Prostate gland (tissue), 2 donors: ENCODE measurements around the gene EHBP1L1. TPM values are rescaled to one million over a fixed set of nuclear protein-coding genes. Genes with fewer than 3 reads are reported as not detected.

Experiments
- DNase-seq: peaks from one replicate; pipeline ENCODE4 v3.0.0-alpha.2; 2019; ENCODE audit warnings: low spot score
- H3K27ac ChIP-seq, 2 donors: fragments of 200-600 bp; sonication (generic); 2 replicates each; pipeline ENCODE4 v1.5.1; 2017 to 2019
- H3K27me3 ChIP-seq: fragments of 200-600 bp; sonication (generic); replicated peaks from 2 replicates; pipeline ENCODE4 v1.5.1; 2019; ENCODE audit not compliant: insufficient read depth
- H3K36me3 ChIP-seq, 2 donors: fragments of 200-600 bp; sonication (generic); 1 replicate in 1 of 2; 2 replicates in 1 of 2; pipeline versions ENCODE4 v1.5.1 to v1.8.1; 2017 to 2019
- H3K4me1 ChIP-seq: fragments of 200-600 bp; sonication (generic); replicated peaks from 2 replicates; pipeline ENCODE4 v1.5.1; 2019
- H3K4me3 ChIP-seq, 2 donors: fragments of 200-600 bp; sonication (generic); 2 replicates each; pipeline ENCODE4 v1.5.1; 2017 to 2019
- H3K9me3 ChIP-seq: fragments of 200-600 bp; sonication (generic); 2 replicates; pipeline ENCODE4 v1.5.1; 2017
- POLR2A ChIP-seq: fragments of 450-650 bp; IDR thresholded peaks from one replicate; pipeline ENCODE4 v1.6.1; 2016; ENCODE audit warnings: antibody characterized with exemption, mild to moderate bottlenecking
- POLR2AphosphoS5 ChIP-seq: sonication (generic); formaldehyde crosslinking; IDR thresholded peaks from one replicate; pipeline ENCODE4 v1.6.1; 2017; ENCODE audit warnings: antibody characterized with exemption
- WGBS: methylation state at CpG from one replicate; pipeline ENCODE4 v1.1.5; 2018; 5-methylcytosine and 5-hydroxymethylcytosine counted together
- intact Hi-C: fragments of 100-400 bp; cut with DNase I; formaldehyde crosslinking; loops from one replicate; pipeline ENCODE4 v1.14.2; 2022
- total RNA-seq, 2 donors: library from RNA; depleted of rRNA; stranded (reverse); fragments of >200 nt; gene quantifications; one replicate each; pipeline ENCODE4 v1.1.0, GENCODE V29; 2016
- TF ChIP-seq, protein P1 (sequence below), 4 experiments: fragments of 200-600 bp in 2 of 4; fragments of 450-650 bp in 2 of 4; sonication (generic) in 2 of 4; IDR thresholded peaks; 1 replicate in 3 of 4; 2 replicates in 1 of 4; pipeline ENCODE4 v1.5.1; 2016 to 2019; ENCODE audit warnings: antibody characterized with exemption in 4 of 4, mild to moderate bottlenecking in 2 of 4, moderate library complexity in 2 of 4

Gene EHBP1L1
- total RNA-seq, 2 donors from 2014 or later, result 68.2 to 98.7 TPM

DNA sequence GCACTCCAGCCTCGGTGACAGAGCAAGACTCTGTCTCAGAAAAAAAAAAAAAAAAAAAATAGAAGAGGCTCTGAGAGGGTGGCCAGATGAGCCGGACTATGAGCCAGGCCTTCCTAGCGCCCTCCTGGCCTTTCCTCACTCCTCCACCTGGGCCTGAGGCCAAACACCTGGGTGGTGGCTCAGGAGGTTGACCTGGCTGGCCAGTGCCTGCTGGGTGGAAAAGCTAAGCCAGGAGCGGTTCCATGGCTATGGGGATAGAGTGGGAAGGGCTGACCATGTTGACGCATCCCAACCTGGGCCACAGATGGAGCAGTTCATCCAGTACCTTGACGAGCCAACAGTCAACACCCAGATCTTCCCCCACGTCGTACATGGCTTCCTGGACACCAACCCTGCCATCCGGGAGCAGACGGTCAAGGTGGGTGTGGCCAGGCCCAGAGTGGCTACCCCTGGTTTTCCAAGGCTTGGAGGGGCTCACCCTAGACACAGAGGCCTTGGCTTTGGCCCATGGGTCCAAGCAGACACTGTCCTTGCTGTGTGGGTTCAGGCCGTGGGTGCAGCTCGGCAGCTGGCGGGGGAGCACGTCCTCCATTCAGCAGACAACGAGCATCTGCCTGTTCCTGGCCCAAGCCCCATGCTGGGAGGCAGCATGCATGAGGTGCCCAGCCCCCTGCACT lies 43.3 kb upstream of the EHBP1L1 start:
- TF ChIP-seq POLR2AphosphoS5 (no peak), POLR2A (no peak)
- TF ChIP-seq, protein P1, sequence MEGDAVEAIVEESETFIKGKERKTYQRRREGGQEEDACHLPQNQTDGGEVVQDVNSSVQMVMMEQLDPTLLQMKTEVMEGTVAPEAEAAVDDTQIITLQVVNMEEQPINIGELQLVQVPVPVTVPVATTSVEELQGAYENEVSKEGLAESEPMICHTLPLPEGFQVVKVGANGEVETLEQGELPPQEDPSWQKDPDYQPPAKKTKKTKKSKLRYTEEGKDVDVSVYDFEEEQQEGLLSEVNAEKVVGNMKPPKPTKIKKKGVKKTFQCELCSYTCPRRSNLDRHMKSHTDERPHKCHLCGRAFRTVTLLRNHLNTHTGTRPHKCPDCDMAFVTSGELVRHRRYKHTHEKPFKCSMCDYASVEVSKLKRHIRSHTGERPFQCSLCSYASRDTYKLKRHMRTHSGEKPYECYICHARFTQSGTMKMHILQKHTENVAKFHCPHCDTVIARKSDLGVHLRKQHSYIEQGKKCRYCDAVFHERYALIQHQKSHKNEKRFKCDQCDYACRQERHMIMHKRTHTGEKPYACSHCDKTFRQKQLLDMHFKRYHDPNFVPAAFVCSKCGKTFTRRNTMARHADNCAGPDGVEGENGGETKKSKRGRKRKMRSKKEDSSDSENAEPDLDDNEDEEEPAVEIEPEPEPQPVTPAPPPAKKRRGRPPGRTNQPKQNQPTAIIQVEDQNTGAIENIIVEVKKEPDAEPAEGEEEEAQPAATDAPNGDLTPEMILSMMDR (IDR thresholded peaks at IDR 0.05), result no peak
- H3K27ac ChIP-seq, result no peak overlapping the region
- H3K27me3 ChIP-seq, result no peaks in the 10 kb centered on the region
- no peaks in the 10 kb centered on the region for H3K4me1 ChIP-seq
- H3K4me3 ChIP-seq, result no peak overlapping the region
- WGBS, result 66% methylated on average over 15 of the region's 15 CpGs
- intact Hi-C loops, result no loop called here
- DNase-seq, result no peak
- H3K9me3 ChIP-seq, result no peaks in the 10 kb centered on the region
- peaks cover 18 to 27% of the 10 kb centered on the region in 2 donors for H3K36me3 ChIP-seq

DNA sequence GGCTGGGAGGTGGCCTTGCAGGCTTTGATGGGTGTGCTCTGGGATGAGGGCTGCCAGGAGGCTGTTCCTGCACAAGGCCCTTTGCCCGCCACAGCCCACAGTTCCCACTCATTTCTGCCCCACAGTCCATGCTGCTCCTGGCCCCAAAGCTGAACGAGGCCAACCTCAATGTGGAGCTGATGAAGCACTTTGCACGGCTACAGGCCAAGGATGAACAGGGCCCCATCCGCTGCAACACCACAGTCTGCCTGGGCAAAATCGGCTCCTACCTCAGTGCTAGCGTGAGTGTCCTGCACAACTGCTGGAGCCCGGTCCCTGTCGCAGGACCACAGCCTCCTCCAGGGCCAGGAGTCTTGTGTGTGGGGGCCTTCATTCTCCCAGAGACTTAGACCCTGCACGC lies 40.8 kb upstream of the EHBP1L1 start:
- Histone ChIP-seq H3K4me3 (no peak overlapping the region), H3K4me1 (peaks cover 7% of the 10 kb centered on the region), H3K27ac (no peak overlapping the region), H3K36me3 (peaks cover 18 to 37% of the 10 kb centered on the region in 2 donors), H3K27me3 (no peaks in the 10 kb centered on the region), H3K9me3 (no peaks in the 10 kb centered on the region)
- intact Hi-C loops, result no loop called here
- no peak for DNase-seq
- TF ChIP-seq, protein P1 (IDR thresholded peaks at IDR 0.05), result no peak
- no peak for TF ChIP-seq POLR2A
- TF ChIP-seq POLR2AphosphoS5, result no peak
- 82% methylated on average over 9 of the region's 9 CpGs for whole genome bisulfite sequencing

DNA sequence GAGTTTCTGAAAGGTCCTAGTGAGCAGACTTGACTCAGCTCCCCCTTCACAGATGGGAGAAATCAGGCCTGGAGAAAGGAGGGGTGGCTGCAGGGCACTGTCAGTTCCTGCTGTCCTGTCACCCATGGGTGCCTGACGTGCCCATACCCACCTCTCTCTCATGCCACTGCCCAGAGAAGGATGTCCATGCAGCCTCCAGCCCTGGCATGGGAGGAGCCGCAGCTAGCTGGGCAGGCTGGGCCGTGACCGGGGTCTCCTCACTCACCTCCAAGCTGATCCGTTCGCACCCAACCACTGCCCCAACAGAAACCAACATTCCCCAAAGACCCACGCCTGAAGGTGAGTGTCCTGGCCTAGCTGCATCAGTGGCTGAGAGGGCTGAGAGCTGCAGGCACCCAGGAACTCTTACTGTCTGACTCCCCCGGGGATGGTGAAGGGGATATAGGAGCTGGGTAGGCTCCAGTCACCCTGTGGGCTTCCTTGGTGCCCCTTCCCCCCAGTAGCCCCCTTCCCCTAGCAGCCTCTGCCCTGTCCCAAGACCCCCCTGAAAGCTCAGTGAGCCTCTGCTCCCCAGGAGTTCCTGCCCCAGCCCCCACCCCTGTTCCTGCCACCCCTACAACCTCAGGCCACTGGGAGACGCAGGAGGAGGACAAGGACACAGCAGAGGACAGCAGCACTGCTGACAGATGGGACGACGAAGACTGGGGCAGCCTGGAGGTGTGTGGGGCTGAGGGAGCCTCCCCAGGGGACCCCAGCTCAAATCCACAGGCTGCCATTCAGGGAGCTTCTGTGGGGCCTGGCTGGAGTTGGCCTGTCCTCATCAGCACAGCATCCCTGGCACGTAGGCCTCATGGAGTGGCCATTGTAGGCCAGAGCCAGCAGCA lies 39.2 kb upstream of the EHBP1L1 start:
- no peaks in the 10 kb centered on the region for H3K27me3 ChIP-seq
- 74% methylated on average over 12 of the region's 12 CpGs for WGBS
- TF ChIP-seq, protein P1 (IDR thresholded peaks at IDR 0.05), result no peak
- TF ChIP-seq POLR2A (no peak), POLR2AphosphoS5 (no peak)
- intact Hi-C loops, result no loop called here
- no peaks in the 10 kb centered on the region for H3K9me3 ChIP-seq
- H3K4me1 ChIP-seq, result peaks cover 14% of the 10 kb centered on the region
- DNase-seq, result no peak
- H3K36me3 ChIP-seq, result peaks cover 9 to 29% of the 10 kb centered on the region in 2 donors
- H3K4me3 ChIP-seq, result no peak overlapping the region
- no peak overlapping the region for H3K27ac ChIP-seq

GRCh38 chr11:65537296-65537597 lies 38.6 kb upstream of the EHBP1L1 start:
- intact Hi-C loops, result no loop called here
- no peak for DNase-seq
- Histone ChIP-seq H3K4me1 (peaks cover 17% of the 10 kb centered on the region), H3K4me3 (no peak overlapping the region), H3K36me3 (peaks cover 7 to 27% of the 10 kb centered on the region in 2 donors), H3K27ac (no peak overlapping the region), H3K9me3 (no peaks in the 10 kb centered on the region), H3K27me3 (no peaks in the 10 kb centered on the region)
- 58% methylated on average over 2 of the region's 2 CpGs for WGBS
- TF ChIP-seq POLR2AphosphoS5 (no peak), POLR2A (no peak)
- TF ChIP-seq, protein P1 (IDR thresholded peaks at IDR 0.05), result no peak
